HEK293 (cell line): ENCODE results near the gene OR4L1.

Experiments
- CTCF ChIP-seq: fragments of 450-650 bp; formaldehyde crosslinking; IDR thresholded peaks from 2 replicates; pipeline ENCODE4 v1.5.1; 2016; ENCODE audit warnings: missing biosample characterization, missing genetic modification characterization
- REST ChIP-seq: fragments of 450-650 bp; formaldehyde crosslinking; IDR thresholded peaks from 2 replicates; pipeline ENCODE4 v1.5.1; 2016; ENCODE audit warnings: missing biosample characterization, missing genetic modification characterization
- SETDB1 ChIP-seq: IDR thresholded peaks from one replicate; pipeline ENCODE4 v1.6.1; 2017; ENCODE audit warnings: mild to moderate bottlenecking, low read length, moderate library complexity, mixed read lengths; ENCODE audit not compliant: insufficient read length
- YY1 ChIP-seq: fragments of 450-650 bp; formaldehyde crosslinking; IDR thresholded peaks from 2 replicates; pipeline ENCODE4 v1.5.1; 2018; ENCODE audit warnings: missing biosample characterization, missing genetic modification characterization
- ZIC2 ChIP-seq: fragments of 450-650 bp; formaldehyde crosslinking; IDR thresholded peaks from 2 replicates; pipeline ENCODE4 v1.5.1; 2016; ENCODE audit warnings: missing biosample characterization, missing genetic modification characterization
- ZNF626 ChIP-seq: fragments of 450-650 bp; sonication (Bioruptor Pico); formaldehyde crosslinking; IDR thresholded peaks from 2 replicates; pipeline ENCODE4 v1.5.1; 2018; ENCODE audit warnings: missing biosample characterization, missing genetic modification characterization, inconsistent platforms
- ZNF629 ChIP-seq: fragments of 450-650 bp; formaldehyde crosslinking; IDR thresholded peaks from 2 replicates; pipeline ENCODE4 v1.5.1; 2017; ENCODE audit warnings: missing biosample characterization, missing genetic modification characterization
- ZNF639 ChIP-seq: fragments of 450-650 bp; formaldehyde crosslinking; IDR thresholded peaks from 2 replicates; pipeline ENCODE4 v1.5.1; 2016; ENCODE audit warnings: missing biosample characterization, missing genetic modification characterization
- ZNF670 ChIP-seq: fragments of 450-650 bp; formaldehyde crosslinking; IDR thresholded peaks from 2 replicates; pipeline ENCODE4 v1.5.1; 2016; ENCODE audit warnings: missing biosample characterization, missing genetic modification characterization, low read depth

- no peak for TF ChIP-seq CTCF (tag by site-specific recombination)
- TF ChIP-seq YY1 (tag by site-specific recombination): no peak
- TF ChIP-seq ZNF670 (tag by site-specific recombination): no peak
- no peak for TF ChIP-seq ZNF626 (tag by site-specific recombination)
- TF ChIP-seq ZNF639: no peak
- no peak for TF ChIP-seq SETDB1
- no peak for TF ChIP-seq ZIC2 (tag by site-specific recombination)
- no peak for TF ChIP-seq REST (tag by site-specific recombination)
- no peak for TF ChIP-seq ZNF629 (tag by site-specific recombination)
These were observed 23.9 kb upstream of the OR4L1 start, which contains the start of gene OR4K13 for GRCh38 chr14:20035938-20036337.
